GM21367 (cell line): ENCODE measurements around the gene GINS1.
"Not testable (repeated sequence)": the region's sequence is repeated elsewhere in the genome, so short reads cannot be mapped to it uniquely, and the experiment has no call there.

Experiments used
- ATAC-seq: cut with Tn5 transposase; IDR thresholded peaks from one replicate; pipeline ENCODE4 v1.9.1; 2021; ENCODE audit not compliant: unreplicated experiment

GINS1 gene

GRCh38 chr20:25473297-25473696 is 65.8 kb downstream of the GINS1 start:
- ATAC-seq = not testable (repeated sequence)

GRCh38 chr20:25476106-25477013 is 68.9 kb downstream of the GINS1 start:
- no peak for ATAC-seq

DNA sequence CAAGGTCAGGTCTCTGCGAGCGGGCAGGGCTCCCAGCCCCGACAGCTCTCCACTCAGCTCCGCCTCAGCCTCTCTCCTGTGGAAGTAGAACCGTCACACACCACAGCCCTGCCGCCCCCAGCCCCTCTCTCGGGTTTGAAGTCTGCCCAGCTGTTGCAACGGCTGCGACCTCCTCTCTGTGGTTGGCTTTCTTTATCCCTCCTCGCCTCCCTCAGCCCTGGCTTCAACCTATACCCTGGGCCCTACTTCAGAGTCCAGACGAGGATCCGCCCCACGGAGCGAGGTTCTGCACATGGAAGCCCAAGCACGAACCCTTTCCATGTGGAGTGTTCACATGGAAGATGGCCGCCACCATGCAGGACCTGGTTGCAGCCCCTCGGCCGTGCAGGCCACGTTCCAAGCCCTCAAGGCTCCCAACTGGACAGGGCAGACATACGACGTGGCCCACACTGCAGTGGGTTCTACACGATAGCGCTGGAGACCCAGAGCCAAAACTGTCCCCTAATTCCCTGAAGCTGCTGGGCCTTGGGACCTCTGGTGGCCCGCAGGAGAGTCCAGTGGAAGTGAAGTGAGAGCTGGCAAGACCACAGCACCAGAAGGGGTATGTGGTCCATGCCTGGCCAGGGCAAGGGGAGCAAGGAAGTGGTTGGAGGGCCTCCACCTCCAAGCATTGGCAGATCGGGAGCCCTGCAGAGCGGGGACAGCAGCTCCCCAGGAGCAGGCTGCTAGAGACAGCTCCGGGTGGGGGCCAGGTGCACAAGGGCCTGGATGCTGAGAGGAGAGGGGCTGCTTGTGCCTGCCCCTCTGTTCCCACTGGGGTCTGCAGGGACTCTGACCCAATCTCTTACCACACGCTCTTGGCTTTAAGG is 69.8 kb downstream of the GINS1 start:
- no peak for ATAC-seq

DNA sequence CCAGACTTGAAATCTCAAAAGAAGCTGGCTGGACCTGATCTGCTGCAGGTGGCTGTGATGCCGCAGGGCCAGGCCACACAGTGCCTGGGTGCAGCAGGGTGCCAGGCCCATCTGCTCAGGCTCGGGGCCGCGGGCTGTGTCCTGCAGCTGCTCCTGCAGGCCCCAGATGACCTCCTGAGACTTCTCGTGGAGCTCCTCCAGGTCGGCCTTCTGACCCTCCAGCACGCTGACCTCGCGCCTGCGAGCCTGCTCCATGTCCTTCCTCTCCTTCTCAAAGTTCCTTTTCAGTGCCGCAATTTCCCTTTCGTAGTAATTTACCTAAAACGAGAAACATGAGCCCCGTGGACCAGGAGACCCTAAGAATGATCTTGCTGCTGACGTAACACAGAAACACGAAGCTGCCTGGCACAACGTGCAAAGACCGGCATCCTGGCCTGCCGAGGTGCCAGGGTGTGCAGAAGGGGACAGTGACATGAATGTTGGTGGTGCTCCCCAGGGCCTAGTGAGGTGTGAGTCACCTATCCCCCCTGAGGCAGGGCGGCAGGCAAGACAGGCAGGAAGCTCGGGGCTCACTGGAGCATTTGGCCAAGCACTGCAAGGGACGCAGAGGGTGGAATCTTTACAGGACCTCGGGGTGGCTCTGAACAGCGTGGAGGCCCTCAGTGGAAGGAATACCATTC is 71.6 kb downstream of the GINS1 start:
- no peak for ATAC-seq

DNA sequence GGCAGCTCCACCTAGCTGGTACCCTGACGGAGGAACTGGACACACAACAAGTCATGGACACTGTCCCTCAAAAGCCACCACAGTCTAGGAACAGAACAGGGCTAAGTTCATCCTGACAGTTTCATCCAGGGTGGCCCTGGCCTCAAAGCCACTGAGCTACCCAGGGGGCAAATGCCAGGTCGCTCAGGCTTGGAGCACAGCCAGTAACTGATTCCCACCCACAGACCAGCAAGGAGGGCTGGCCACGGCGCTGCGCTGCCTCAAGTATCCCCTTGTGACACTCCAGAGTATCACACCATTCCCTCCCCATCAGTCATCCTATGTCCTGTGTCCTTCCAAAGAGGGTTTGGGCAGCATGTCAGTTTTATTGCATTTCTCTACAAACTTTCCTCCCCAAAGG is 72.2 kb downstream of the GINS1 start:
- no peak for ATAC-seq

DNA sequence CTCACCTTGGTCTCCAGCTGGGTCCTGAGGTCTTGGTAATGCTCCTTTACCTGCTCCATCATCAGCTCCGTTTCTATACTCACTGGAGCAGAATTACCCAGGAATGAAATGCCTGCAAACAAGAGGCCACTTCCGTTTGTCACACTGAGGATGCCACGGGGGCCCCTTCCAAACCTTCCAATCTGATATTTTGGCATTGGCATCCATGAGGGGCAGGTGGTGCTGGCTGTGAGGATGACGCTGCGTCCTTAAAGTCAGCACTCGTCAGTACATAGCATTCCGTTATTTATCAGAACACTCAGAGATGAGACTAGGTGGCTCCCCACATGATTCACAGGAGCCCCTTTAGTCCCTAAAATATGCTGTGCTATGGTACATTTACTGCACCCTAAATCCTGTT is 72.7 kb downstream of the GINS1 start:
- ATAC-seq = no peak

GRCh38 chr20:25480797-25481196 is 73.3 kb downstream of the GINS1 start:
- ATAC-seq = no peak

- no peak for ATAC-seq
Measured at GRCh38 chr20:25481235-25481917, 73.9 kb downstream of the GINS1 start.

DNA sequence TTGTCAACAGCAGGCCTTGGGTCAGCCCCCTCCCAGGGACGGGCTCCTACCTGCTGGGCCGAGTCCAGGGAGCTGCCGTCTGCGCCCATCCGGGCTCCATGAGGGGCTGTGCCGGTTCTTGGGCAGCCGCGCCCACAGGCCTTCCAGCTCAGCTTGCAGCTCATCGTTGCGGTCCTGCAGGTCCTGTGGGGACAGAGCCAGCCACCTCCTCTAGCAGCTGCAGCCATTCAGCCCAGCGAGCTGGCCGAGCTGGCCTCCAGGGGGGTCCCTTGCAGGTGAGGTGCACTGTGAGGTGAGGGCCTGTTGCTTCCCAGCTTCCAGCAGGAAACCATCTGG is 74.4 kb downstream of the GINS1 start:
- ATAC-seq = no peak

- no peak for ATAC-seq
Measured at GRCh38 chr20:25483431-25484132, 76.1 kb downstream of the GINS1 start.

DNA sequence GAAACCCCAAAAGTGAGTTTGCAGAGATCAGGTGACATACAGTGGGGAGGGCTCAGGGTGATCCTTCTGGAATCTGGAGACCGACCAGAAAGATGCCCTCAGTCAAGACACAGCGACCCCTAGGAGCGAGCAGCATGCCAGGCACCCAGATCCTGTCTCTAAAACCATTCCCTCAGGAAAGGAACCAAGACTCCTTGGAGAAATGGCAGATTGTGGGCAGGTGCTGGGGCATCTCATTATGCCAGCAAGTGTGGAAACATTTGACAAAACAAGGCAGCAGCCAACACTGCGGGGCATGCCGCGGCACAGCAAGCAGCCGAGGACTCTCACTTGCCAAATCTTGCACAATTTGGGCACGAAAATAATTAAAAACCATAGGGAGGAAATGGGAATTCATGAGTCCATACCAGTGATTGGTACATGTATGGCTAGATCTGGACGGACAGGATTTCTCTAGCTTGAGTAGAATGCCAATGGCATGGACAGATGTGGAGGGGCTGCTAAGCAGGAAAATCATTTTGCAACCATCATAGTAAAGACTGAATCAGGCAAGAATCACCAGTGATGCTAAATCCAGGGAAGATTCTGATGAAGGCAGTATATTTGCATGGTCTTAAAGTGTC is 76.9 kb downstream of the GINS1 start:
- ATAC-seq = no peak

DNA sequence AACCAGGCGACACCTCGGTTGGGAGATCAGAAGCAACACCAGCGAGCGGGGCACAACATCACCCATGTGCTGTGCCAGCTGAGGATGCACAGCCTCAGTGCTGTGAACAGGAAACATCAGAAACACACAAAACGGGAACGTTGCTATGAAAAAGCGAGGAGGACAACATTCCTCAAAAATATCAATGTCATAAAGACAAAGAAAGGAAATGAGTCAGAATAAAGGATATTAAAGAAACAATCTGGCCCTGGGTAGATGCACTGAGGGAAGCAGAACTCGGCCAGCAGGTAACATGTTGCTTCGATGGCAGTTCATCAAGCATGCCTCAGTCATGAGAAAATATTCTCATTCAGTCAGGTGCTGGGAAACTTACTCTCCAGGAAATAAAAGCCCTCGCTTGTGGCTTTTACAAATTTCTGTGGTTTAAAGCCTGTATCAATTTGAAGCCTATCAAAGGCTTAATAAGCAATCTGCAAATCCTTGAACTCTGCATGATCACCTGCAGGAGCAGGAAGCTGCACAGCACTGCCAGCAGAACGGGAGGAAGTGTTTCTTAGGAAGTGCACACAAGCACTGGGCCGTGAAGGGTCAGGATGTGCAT is 77.5 kb downstream of the GINS1 start:
- no peak for ATAC-seq

DNA sequence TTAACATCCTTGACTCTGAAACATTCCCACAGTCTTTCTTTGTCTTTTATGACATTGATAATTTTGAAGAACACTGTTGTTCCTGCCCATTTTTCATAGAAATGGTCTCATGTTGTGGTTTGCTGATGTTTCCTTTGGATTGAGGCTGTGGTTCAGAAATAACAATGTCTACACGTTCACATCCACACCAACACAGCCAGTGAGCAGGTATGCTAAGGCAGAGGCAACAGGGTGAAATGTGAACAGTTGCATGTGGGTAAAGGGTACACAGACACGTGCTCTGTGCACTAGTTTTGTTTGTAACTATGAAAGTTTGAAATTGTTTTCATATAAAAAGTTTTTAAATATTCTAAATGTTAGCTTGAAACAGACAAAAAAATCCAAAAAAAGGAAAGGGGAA is 78.4 kb downstream of the GINS1 start:
- no peak for ATAC-seq

GRCh38 chr20:25486377-25486776 is 78.9 kb downstream of the GINS1 start:
- ATAC-seq = no peak

GRCh38 chr20:25487306-25487705 is 79.8 kb downstream of the GINS1 start:
- no peak for ATAC-seq

DNA sequence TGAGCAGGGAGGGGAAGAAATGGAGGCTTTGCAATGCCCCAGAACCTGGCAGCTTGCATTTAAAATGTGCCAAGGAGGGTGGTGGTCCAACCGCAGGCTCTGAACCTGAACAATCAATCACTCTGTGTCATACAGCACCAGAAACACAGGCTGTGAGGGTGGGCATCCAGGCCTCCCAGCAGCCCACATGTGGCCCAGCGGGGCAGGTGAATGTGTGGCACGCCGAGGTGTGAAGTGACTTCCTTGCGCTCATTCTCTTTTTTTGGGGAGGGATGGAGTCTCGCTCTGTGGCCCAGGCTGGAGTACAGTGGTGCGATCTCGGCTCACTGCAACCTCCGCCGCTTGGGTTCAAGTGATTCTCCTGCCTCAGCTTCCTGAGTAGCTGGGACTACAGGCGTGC is 80.5 kb downstream of the GINS1 start:
- no peak for ATAC-seq

DNA sequence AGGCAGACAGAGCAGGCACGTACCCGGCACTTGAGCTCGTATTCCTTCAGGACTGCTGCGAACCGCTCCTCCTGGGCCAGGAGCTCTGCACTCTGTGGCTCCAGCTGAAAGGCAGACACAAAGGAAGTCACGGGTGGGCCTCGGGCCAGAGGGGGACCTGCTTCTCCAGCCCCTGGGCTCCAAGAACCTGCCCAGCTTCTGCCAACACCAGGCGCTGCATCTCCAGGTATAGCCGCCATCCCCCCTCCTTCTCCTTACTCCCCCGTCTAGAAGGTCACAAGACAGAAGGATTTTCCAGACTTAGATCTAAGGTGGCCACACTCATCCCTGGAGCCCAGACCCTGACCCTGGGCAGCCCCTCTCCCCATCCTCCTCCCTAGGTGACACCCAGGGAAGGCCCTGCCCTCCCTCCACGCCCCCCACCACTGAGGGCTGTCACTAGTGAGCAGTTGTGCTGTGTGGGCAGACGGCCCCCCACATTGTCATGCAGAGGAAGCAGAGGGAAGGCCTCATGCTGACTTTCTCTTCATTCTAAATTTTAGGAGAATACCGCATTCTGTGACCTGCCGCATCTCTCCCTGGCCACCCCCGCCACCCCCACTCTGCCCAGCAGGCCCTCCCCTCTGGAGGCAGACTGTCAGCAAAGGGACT is 81.9 kb downstream of the GINS1 start:
- no peak for ATAC-seq

DNA sequence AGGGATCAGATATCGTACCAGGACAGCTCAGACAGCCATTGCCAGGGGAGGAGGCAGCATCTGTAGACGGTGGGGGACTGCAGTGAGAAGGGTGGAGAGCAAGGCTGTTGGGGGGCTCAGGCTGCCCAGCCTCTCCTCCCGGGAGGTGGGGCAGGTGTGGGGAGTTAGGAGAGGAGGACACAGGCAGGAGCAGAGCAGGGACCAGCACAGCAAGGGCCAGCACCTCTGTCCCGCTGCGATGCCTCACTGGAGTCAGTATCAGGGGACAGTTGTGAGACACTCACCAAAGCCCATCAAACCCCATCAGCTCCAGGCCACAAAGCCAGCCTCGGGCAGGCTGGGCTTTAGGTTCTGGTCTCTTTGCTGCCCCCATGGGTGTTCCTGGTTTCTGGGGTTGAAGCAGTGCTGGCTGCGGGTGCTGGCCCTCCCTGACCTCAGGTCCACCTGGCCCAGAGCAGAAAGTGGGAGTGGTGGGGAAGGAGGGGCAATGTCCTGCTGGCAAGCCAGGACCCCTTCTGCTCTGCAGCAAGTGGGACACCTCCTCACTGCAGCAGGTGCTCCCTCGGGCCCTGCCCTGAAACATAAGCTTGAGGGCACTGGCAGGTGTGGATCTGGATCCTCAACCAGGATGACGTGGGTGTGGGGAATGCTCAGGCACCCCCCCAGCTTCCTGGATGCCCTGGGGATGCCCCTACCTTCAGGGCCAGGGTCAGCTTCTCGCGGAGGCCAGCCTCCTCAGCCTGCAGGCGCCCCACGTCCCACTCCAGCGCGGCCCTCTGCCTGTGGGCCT is 83.4 kb downstream of the GINS1 start:
- ATAC-seq = no peak
